ENCODE results near the gene ZBTB45.

DNA sequence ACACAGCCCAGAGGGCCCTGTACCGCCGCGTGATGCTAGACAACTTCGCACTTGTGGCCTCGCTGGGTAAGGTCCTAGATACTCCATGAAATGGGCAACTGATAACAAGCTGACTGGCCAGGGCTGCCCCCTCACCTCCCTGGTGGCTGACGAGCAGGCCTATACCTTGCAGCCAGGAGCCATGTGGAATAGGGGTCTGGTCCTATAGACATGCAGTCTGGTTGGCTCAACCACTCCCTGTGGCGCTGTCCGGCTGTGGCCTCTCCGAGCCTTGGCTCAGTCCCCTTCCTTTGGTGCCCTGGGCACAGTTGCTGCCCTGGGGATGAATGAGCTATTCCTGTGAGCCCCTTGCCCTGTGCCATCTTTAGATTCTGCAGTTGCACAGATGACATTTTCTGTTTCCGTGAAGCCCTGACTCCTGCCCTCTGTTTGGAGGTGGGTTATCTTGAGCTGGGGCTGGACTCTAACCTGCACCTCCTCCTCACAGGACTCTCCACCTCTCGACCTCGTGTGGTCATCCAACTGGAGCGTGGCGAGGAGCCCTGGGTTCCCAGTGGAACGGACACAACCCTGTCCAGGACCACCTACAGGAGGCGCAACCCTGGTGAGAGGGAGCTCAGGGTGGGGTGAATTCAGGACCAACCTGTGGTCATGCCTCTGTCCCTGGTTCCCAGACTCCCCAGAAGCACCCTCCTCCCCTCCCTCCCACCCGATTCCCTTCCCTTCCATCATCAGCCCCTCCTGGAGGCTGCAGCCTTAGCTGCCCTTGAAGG is 50.2 kb downstream of the ZBTB45 start:
- TF ChIP-seq, protein P1, sequence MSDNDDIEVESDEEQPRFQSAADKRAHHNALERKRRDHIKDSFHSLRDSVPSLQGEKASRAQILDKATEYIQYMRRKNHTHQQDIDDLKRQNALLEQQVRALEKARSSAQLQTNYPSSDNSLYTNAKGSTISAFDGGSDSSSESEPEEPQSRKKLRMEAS (IDR thresholded peaks at IDR 0.05; ENCODE audit: insufficient read depth, insufficient read length) = no peak
- TF ChIP-seq FOS (IDR thresholded peaks at IDR 0.05; ENCODE audit: borderline replicate concordance, insufficient read depth, low read length) (no peak), POLR2AphosphoS5 (IDR thresholded peaks at IDR 0.05; ENCODE audit: insufficient read depth, low read depth, low read length) (no peak), POLR2A (IDR thresholded peaks at IDR 0.05; ENCODE audit: low read depth, low read length) (no peak), EZH2 (IDR thresholded peaks at IDR 0.05; ENCODE audit: borderline replicate concordance, low read depth, low read length, severe bottlenecking) (no peak), MYC (IDR thresholded peaks at IDR 0.05; ENCODE audit: low read depth, low read length) (no peak), JUN (IDR thresholded peaks at IDR 0.05; ENCODE audit: borderline replicate concordance, insufficient read depth, insufficient read length, low read depth) (no peak)
- TF ChIP-seq, protein P2, sequence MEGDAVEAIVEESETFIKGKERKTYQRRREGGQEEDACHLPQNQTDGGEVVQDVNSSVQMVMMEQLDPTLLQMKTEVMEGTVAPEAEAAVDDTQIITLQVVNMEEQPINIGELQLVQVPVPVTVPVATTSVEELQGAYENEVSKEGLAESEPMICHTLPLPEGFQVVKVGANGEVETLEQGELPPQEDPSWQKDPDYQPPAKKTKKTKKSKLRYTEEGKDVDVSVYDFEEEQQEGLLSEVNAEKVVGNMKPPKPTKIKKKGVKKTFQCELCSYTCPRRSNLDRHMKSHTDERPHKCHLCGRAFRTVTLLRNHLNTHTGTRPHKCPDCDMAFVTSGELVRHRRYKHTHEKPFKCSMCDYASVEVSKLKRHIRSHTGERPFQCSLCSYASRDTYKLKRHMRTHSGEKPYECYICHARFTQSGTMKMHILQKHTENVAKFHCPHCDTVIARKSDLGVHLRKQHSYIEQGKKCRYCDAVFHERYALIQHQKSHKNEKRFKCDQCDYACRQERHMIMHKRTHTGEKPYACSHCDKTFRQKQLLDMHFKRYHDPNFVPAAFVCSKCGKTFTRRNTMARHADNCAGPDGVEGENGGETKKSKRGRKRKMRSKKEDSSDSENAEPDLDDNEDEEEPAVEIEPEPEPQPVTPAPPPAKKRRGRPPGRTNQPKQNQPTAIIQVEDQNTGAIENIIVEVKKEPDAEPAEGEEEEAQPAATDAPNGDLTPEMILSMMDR (IDR thresholded peaks at IDR 0.05; ENCODE audit: extremely low read depth in 1 of 2, insufficient read depth in 1 of 2, low read depth in 1 of 2, low read length in 2 of 2) = no peak
